B cell (primary cell): Measurements from ENCODE around the gene PTPRN2. TPM values are rescaled to one million over a fixed set of nuclear protein-coding genes. Genes with fewer than 3 reads are reported as not detected.

Source experiments
- ATAC-seq: fragments of 200-7000 bp; cut with Tn5 transposase; one replicate; pipeline ENCODE4 v1.10.0; 2021; ENCODE audit warnings: low read depth, mild to moderate bottlenecking, moderate number of reproducible peaks, moderate library complexity
- CTCF ChIA-PET: fragments of 350-600 bp; sonication (Branson Sonifier 250); formaldehyde crosslinking; loops from one replicate; lab custom pipeline; 2021; ENCODE audit warnings: antibody characterized with exemption, inconsistent platforms; lab: Charles Lee
- POLR2A ChIA-PET: fragments of 350-600 bp; sonication (Branson Sonifier 250); formaldehyde crosslinking; loops from one replicate; lab custom pipeline; 2021; ENCODE audit warnings: antibody characterized with exemption; lab: Charles Lee
- DNase-seq: peaks from one replicate; pipeline ENCODE4 v3.0.0; 2013
- H2AFZ ChIP-seq: 2 replicates; pipeline ENCODE4 v1.6.1; 2012; ENCODE audit warnings: mild to moderate bottlenecking, low read depth, low read length; ENCODE audit not compliant: insufficient read depth, poor library complexity, severe bottlenecking
- H3K27ac ChIP-seq, 2 donors: 1 replicate in 1 of 2; 2 replicates in 1 of 2; pipeline ENCODE4 v1.5.1; 2012 to 2013; ENCODE audit warnings: low read length in 2 of 2, mild to moderate bottlenecking in 2 of 2, moderate library complexity in 1 of 2
- H3K27me3 ChIP-seq, 4 experiments: fragments of 200-600 bp in 1 of 4; sonication (generic) in 1 of 4; replicated peaks in 1 of 4; 1 replicate in 2 of 4; 2 replicates in 2 of 4; pipeline versions ENCODE4 v1.6.1 to v1.7.0; 2013 to 2016; ENCODE audit warnings: low read length in 3 of 4, mild to moderate bottlenecking in 2 of 4, mixed read lengths in 1 of 4, moderate library complexity in 1 of 4; ENCODE audit not compliant: insufficient read depth in 4 of 4, control insufficient read depth in 3 of 4; ENCODE audit errors: control extremely low read depth in 1 of 4
- H3K36me3 ChIP-seq, 2 experiments: replicated peaks in 1 of 2; 1 replicate in 1 of 2; 2 replicates in 1 of 2; pipeline versions ENCODE4 v1.6.1 to v1.7.1; 2013; ENCODE audit warnings: low read length in 1 of 2; ENCODE audit not compliant: insufficient read depth in 2 of 2, control insufficient read depth in 1 of 2; ENCODE audit errors: control extremely low read depth in 1 of 2, extremely low read depth in 1 of 2
- H3K4me1 ChIP-seq, 2 donors: fragments of 200-600 bp in 1 of 2; sonication (generic) in 1 of 2; 1 replicate in 1 of 2; 2 replicates in 1 of 2; pipeline versions ENCODE4 v1.5.1 to v1.6.1; 2013 to 2017; ENCODE audit warnings: low read length in 2 of 2; ENCODE audit not compliant: control insufficient read depth in 2 of 2, insufficient read depth in 2 of 2
- H3K4me2 ChIP-seq: replicated peaks from 2 replicates; pipeline ENCODE3; 2012; ENCODE audit warnings: mild to moderate bottlenecking, low read depth, low read length; ENCODE audit not compliant: poor library complexity, severe bottlenecking
- H3K4me3 ChIP-seq, 5 experiments: fragments of 200-600 bp in 1 of 5; sonication (generic) in 1 of 5; 1 replicate in 3 of 5; 2 replicates in 2 of 5; pipeline versions ENCODE4 v1.5.1 to v1.7.0; 2011 to 2016; ENCODE audit warnings: low read length in 4 of 5, mild to moderate bottlenecking in 4 of 5, low read depth in 2 of 5, control low read depth in 1 of 5, moderate library complexity in 1 of 5; ENCODE audit not compliant: insufficient read depth in 1 of 5; ENCODE audit errors: control extremely low read depth in 1 of 5, extremely low read depth in 1 of 5
- H3K79me2 ChIP-seq: fragments of 200-600 bp; sonication (generic); one replicate; pipeline ENCODE4 v1.6.0; 2016; ENCODE audit warnings: low read length; ENCODE audit not compliant: control insufficient read depth, insufficient read depth
- H3K9ac ChIP-seq: fragments of 200-600 bp; sonication (generic); 2 replicates; pipeline ENCODE4 v1.6.1; 2017; ENCODE audit warnings: mild to moderate bottlenecking, low read length, moderate library complexity
- H3K9me3 ChIP-seq, 3 donors: one replicate each; pipeline versions ENCODE4 v1.6.1 to v1.7.1; 2013; ENCODE audit warnings: low read length in 2 of 3; ENCODE audit not compliant: control insufficient read depth in 2 of 3, insufficient read depth in 1 of 3; ENCODE audit errors: control extremely low read depth in 1 of 3
- H4K20me1 ChIP-seq: 2 replicates; pipeline ENCODE4 v1.6.0; 2012; ENCODE audit warnings: mild to moderate bottlenecking, low read length; ENCODE audit not compliant: insufficient read depth, control insufficient read depth, poor library complexity, severe bottlenecking
- H3K27ac Mint-ChIP-seq: one replicate; pipeline ENCODE4 v1.8.0; 2021; ENCODE audit warnings: mixed read lengths
- H3K27me3 Mint-ChIP-seq: one replicate; pipeline ENCODE4 v1.8.0; 2021; ENCODE audit warnings: mixed read lengths
- H3K4me1 Mint-ChIP-seq: one replicate; pipeline ENCODE4 v1.8.0; 2021; ENCODE audit warnings: mixed read lengths
- H3K4me3 Mint-ChIP-seq: one replicate; pipeline ENCODE4 v1.8.0; 2021; ENCODE audit warnings: mixed read lengths
- H3K9me3 Mint-ChIP-seq: one replicate; pipeline ENCODE4 v1.8.0; 2022; ENCODE audit warnings: mixed read lengths; ENCODE audit not compliant: insufficient read depth
- CTCF ChIP-seq: fragments of 200-600 bp; IDR thresholded peaks from one replicate; pipeline ENCODE4 v1.8.0; 2022; ENCODE audit warnings: antibody characterized with exemption, mild to moderate bottlenecking
- WGBS: methylation state at CpG from one replicate; pipeline ENCODE4 v1.1.5; 2013; ENCODE audit warnings: missing lambda C conversion rate; ENCODE audit not compliant: insufficient coverage; 5-methylcytosine and 5-hydroxymethylcytosine counted together
- intact Hi-C: fragments of 100-400 bp; cut with micrococcal nuclease; formaldehyde crosslinking; loops from one replicate; pipeline ENCODE4 v1.10.0; 2022
- polyA plus RNA-seq: library from polyadenylated mRNA; depleted of rRNA; stranded (reverse); fragments of >200 nt; gene quantifications from 2 replicates; pipeline ENCODE4 v1.2.3, GENCODE V29; 2012
- total RNA-seq, 2 donors: library from RNA; stranded (reverse); fragments of 120-200 nt in 1 of 2; gene quantifications; 1 replicate in 1 of 2; 2 replicates in 1 of 2; pipeline versions ENCODE4 v1.2.3 to v1.2.4, GENCODE V29; 2013 to 2022

The PTPRN2 gene
- total and polyA plus RNA-seq, 2 donors (not counting 1 experiment from before 2014, with no cell fraction given), result 2.0 to 5.0 TPM

- POLR2A ChIA-PET, result no interaction called here
- Mint-ChIP-seq H3K27ac (no peak overlapping the region), H3K27me3 (no peaks in the 10 kb centered on the region), H3K9me3 (no peaks in the 10 kb centered on the region), H3K4me3 (no peak overlapping the region), H3K4me1 (no peaks in the 10 kb centered on the region)
- WGBS, result 92% methylated on average over 18 of the region's 19 CpGs
- Histone ChIP-seq H3K4me3 (no peak overlapping the region), H3K27ac (no peak overlapping the region), H3K9ac (no peak overlapping the region), H4K20me1 (no peaks in the 10 kb centered on the region), H3K27me3 (no peaks in the 10 kb centered on the region), H3K9me3 (peaks cover 0 to 54% (median 0%) of the 10 kb centered on the region in 3 donors), H3K4me2 (no peak overlapping the region), H2AFZ (no peak overlapping the region), H3K79me2 (no peaks in the 10 kb centered on the region), H3K4me1 (no peaks in the 10 kb centered on the region), H3K36me3 (no peaks in the 10 kb centered on the region)
- no peak for TF ChIP-seq CTCF
- intact Hi-C loops, result no loop called here
- CTCF ChIA-PET, result no interaction called here
- DNase-seq, result no peak
- no peak for ATAC-seq
These were observed 324.3 kb downstream of the PTPRN2 start for GRCh38 chr7:158263110-158263963.

- Histone ChIP-seq H3K79me2 (no peaks in the 10 kb centered on the region), H3K27me3 (no peaks in the 10 kb centered on the region), H3K27ac (no peak overlapping the region), H3K9me3 (peaks cover 0 to 61% (median 0%) of the 10 kb centered on the region in 3 donors), H3K4me1 (no peaks in the 10 kb centered on the region), H3K9ac (no peak overlapping the region), H3K4me3 (no peak overlapping the region), H3K36me3 (no peaks in the 10 kb centered on the region), H2AFZ (no peak overlapping the region), H3K4me2 (no peak overlapping the region), H4K20me1 (no peaks in the 10 kb centered on the region)
- H3K27me3 Mint-ChIP-seq, result no peaks in the 10 kb centered on the region
- intact Hi-C loops, result no loop called here
- DNase-seq, result no peak
- no peak overlapping the region for H3K4me3 Mint-ChIP-seq
- CTCF ChIA-PET, result no interaction called here
- H3K27ac Mint-ChIP-seq, result no peak overlapping the region
- POLR2A ChIA-PET, result no interaction called here
- H3K9me3 Mint-ChIP-seq, result no peaks in the 10 kb centered on the region
- ATAC-seq, result no peak
- TF ChIP-seq CTCF, result no peak
- H3K4me1 Mint-ChIP-seq, result no peaks in the 10 kb centered on the region
- WGBS, result 98% methylated on average over 5 of the region's 5 CpGs
These were observed 325.1 kb downstream of the PTPRN2 start for GRCh38 chr7:158262284-158263109.
